Calu3 (cell line): ENCODE results near the gene TSPAN4. TPM values are rescaled to one million over a fixed set of nuclear protein-coding genes. Genes with fewer than 3 reads are reported as not detected.

Experiments
- BruUV-seq: library from RNA; stranded (reverse); fragments of 400-500 nt; replicated peaks from 2 replicates; lab custom pipeline; 2021; lab: Mats Ljungman, UMichigan
- CTCF ChIA-PET: fragments of 300-600 bp; sonication (Branson Sonifier 250); formaldehyde crosslinking; loops from one replicate; lab custom pipeline; 2022; ENCODE audit warnings: antibody characterized with exemption; lab: Charles Lee
- DNase-seq: peaks from one replicate; pipeline ENCODE4 v3.0.0; 2022
- H3K27ac Mint-ChIP-seq: one replicate; pipeline ENCODE4 v1.8.0; 2022; ENCODE audit warnings: mixed read lengths; ENCODE audit not compliant: unreplicated experiment
- H3K27me3 Mint-ChIP-seq: one replicate; pipeline ENCODE4 v1.8.0; 2022; ENCODE audit warnings: mixed read lengths; ENCODE audit not compliant: unreplicated experiment
- H3K36me3 Mint-ChIP-seq: one replicate; pipeline ENCODE4 v1.8.0; 2022; ENCODE audit warnings: mild to moderate bottlenecking, moderate library complexity, mixed read lengths; ENCODE audit not compliant: insufficient read depth, unreplicated experiment
- H3K4me1 Mint-ChIP-seq: one replicate; pipeline ENCODE4 v1.8.0; 2022; ENCODE audit warnings: mild to moderate bottlenecking, low read depth, mixed read lengths; ENCODE audit not compliant: unreplicated experiment
- H3K4me3 Mint-ChIP-seq: one replicate; pipeline ENCODE4 v1.8.0; 2022; ENCODE audit warnings: mild to moderate bottlenecking, low read depth, moderate library complexity, mixed read lengths; ENCODE audit not compliant: unreplicated experiment
- H3K9me3 Mint-ChIP-seq: one replicate; pipeline ENCODE4 v1.8.0; 2022; ENCODE audit warnings: low read depth, mixed read lengths; ENCODE audit not compliant: unreplicated experiment
- CTCF ChIP-seq: fragments of 200-600 bp; IDR thresholded peaks from one replicate; pipeline ENCODE4 v1.8.0; 2022; ENCODE audit warnings: antibody characterized with exemption; ENCODE audit not compliant: unreplicated experiment
- intact Hi-C: fragments of 100-400 bp; cut with micrococcal nuclease; formaldehyde crosslinking; loops from one replicate; pipeline ENCODE4 v1.10.0; 2022; ENCODE audit not compliant: unreplicated experiment
- total RNA-seq: library from RNA; stranded (reverse); gene quantifications from 2 replicates; pipeline ENCODE4 v1.2.3, GENCODE V29; 2022

TSPAN4 gene
- total RNA-seq, 1 experiment from 2014 or later = 36.3 TPM

DNA sequence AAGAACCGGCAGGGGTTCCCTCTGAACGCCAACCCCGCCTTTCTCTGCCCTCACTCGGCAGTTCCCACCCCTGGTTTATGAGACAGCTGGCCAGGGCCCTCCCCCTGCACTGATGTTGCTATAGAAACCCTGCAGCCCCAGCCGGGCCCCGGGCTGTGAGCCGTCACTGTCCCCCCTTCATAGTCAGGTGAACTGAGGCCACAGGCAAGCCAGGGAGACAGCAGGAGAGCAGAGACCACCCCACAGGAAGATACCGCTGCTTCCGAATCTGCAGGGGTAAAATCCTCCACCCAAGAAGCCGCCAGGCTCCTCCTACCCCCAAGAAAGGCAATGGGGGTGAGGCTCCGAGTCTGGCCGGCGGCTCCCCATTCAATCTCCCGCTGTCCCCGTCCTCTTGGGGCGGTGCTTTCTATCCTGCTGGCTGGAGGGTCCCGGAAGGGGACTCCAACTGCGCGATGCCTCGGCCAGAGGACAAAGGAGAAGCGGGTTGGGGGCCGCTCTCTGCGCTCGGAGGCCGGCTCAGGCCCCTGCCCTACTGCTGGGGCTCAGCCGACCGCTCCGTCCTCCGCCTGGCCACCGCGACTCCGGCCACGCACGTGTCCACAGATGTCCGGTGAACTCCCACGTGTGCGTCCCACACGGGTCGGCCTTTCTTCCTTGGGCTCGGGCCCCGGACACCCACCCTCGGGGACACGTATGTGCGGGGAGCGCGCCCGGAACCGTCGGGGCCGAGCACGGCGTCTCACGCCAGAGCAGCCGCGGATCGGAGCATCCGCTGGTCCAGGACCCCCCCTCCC lies 45.2 kb upstream of the TSPAN4 start:
- Mint-ChIP-seq H3K4me3 (peak overlapping the region; percentile 83), H3K9me3 (no peaks in the 10 kb centered on the region), H3K27ac (peak overlapping the region; percentile 58), H3K27me3 (no peaks in the 10 kb centered on the region), H3K4me1 (no peaks in the 10 kb centered on the region), H3K36me3 (peaks cover 75% of the 10 kb centered on the region)
- intact Hi-C loops = no loop called here
- DNase-seq = peak; percentile 74
- BruUV-seq = no TSS peak
- CTCF ChIA-PET = interaction anchor here (0.9 to 1.0 kb wide), 2 partner anchors 47 to 62 kb away, joined by 3 to 20 read pairs; no protein-coding TSS in a partner anchor
- TF ChIP-seq CTCF = no peak

DNA sequence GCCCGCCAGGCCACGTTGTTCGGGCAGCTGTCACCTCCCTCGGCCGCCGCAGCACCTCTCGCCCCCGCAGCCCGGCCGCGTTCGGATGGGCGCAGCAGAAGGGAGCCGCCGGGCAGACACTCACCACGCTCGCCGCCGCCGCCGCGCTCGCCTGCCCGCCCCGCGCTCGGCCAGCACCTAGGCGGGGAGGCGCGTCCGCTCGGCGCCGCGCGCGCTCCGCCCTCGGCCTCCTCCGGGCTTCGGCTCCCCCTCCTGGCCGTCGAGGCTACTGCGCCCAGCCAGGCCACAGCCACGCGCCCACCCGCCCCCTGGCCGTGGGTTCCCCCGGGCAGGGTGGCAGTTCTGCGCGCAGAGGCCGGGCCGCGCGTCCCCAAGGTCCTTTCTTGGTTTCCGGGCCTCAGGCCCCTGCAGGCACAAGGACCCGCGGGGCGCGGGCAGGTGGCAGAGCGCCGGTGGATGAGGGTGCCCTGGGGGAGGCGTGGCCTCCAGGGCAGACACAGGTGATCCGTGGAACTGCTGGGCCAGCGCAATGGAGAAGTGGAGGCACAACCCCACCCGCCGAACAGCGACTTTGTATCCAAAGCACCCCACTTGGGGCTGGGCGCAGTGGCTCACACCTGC lies 44.4 kb upstream of the TSPAN4 start, which contains the start of gene SLC25A22:
SLC25A22 (minus strand) TSS at position 189 of the 621 bp plus-strand sequence. CDS start 3,275 bp downstream, outside the sequence.
- Mint-ChIP-seq H3K27ac (peak within 1 kb of the TSS; percentile 58), H3K4me3 (peak within 1 kb of the TSS; percentile 83), H3K9me3 (no peaks in the 10 kb centered on the region), H3K4me1 (no peaks in the 10 kb centered on the region), H3K36me3 (peaks cover 71% of the 10 kb centered on the region), H3K27me3 (no peaks in the 10 kb centered on the region)
- CTCF ChIA-PET = no interaction called here
- TF ChIP-seq CTCF = peak; percentile 91
- peak; percentile 92 for DNase-seq
- no TSS peak for BruUV-seq
- intact Hi-C loops = no loop called here

DNA sequence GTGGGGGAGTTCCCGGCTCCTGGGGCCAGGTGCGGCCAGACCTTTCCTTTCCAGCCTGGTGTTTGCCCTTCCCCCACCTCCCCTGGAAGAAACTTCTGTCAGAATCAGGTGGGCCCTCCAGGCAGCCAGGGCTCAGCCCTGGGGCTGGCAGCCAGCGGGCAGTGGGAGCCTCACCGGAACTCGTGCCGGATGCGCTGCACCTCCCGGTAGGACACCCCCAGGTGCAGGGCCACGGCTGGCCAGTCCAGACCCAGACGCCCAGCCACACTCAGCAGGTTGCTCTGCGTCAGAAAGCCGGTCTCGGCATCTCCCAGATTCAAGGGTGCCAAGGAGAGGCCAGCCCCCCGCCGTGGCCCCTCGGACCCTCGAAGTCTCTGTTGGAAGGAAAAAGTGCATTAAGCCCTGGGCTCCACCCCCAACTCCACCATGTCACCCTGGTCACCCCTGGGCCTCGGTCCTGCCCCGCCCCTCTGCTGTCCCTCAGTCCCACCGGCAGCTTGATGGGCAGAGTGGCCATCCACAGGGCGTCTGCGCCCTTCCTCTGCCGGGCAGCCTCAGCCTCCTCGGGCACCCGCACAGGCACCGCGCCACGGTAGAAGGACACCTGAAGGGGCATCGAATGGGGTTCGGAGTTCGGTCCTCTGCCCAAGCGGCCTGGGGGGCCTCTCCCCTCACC lies 42.9 kb upstream of the TSPAN4 start:
- no TSS peak for BruUV-seq
- Mint-ChIP-seq H3K36me3 (peaks cover 70% of the 10 kb centered on the region), H3K4me1 (peaks cover 8% of the 10 kb centered on the region), H3K27me3 (no peaks in the 10 kb centered on the region), H3K9me3 (no peaks in the 10 kb centered on the region), H3K4me3 (no peak overlapping the region), H3K27ac (no peak overlapping the region)
- no peak for DNase-seq
- CTCF ChIA-PET = no interaction called here
- intact Hi-C loops = no loop called here
- TF ChIP-seq CTCF = no peak

- peaks cover 70% of the 10 kb centered on the region for H3K36me3 Mint-ChIP-seq
- no peaks in the 10 kb centered on the region for H3K27me3 Mint-ChIP-seq
- BruUV-seq = no TSS peak
- no peak overlapping the region for H3K27ac Mint-ChIP-seq
- H3K4me3 Mint-ChIP-seq = no peak overlapping the region
- CTCF ChIA-PET = no interaction called here
- no peak for TF ChIP-seq CTCF
- intact Hi-C loops = no loop called here
- DNase-seq = no peak
- H3K9me3 Mint-ChIP-seq = no peaks in the 10 kb centered on the region
- peaks cover 8% of the 10 kb centered on the region for H3K4me1 Mint-ChIP-seq
These were observed 42.2 kb upstream of the TSPAN4 start for GRCh38 chr11:800473-800872.
